ENCODE results near the gene TRIP4. TPM values are rescaled to one million over a fixed set of nuclear protein-coding genes. Genes with fewer than 3 reads are reported as not detected.
"Not testable (repeated sequence)": the region's sequence is repeated elsewhere in the genome, so short reads cannot be mapped to it uniquely, and the experiment has no call there.

The TRIP4 gene
- total and polyA plus RNA-seq, 8 donors, result 23.0 to 47.4 (median 41.1) TPM

DNA sequence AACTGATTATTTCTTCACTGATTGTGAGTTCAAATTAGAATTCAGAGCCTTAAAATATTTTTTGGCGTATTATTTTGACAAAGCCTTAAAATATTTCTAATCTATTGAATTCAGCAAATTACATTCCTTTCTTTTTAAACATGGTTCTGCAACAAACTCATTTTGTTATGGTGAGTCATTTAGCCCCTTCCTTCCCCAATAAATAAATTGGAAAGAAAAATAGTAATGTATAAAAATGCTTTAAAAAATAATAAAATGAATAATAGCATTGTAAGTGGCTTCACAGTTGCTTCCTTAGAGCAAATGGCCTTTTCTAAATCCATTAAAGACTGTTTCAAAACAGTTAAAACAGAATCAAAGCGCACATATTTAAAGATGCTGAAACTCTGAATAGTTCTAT is 43.8 kb upstream of the TRIP4 start:
- Histone ChIP-seq H3K4me3 (no peak overlapping the region), H3K4me1 (peaks cover 0 to 20% of the 10 kb centered on the region in 2 donors), H3K9me3 (no peaks in the 10 kb centered on the region), H3K27me3 (no peaks in the 10 kb centered on the region), H3K27ac (peak overlapping the region in 1 of 2 donors; percentile 1), H3K36me3 (peaks cover 0 to 22% of the 10 kb centered on the region in 2 donors)
- TF ChIP-seq CTCF (IDR thresholded peaks at IDR 0.05), result no peak
- intact Hi-C loops (cut with DNase I), result no loop called here
- no peak for DNase-seq
- ATAC-seq, result no peak

GRCh38 chr15:64344651-64345294 is 42.9 kb upstream of the TRIP4 start:
- Histone ChIP-seq H3K4me1 (peaks cover 0 to 20% of the 10 kb centered on the region in 2 donors), H3K27me3 (no peaks in the 10 kb centered on the region), H3K36me3 (peaks cover 0 to 27% of the 10 kb centered on the region in 2 donors), H3K27ac (peak overlapping the region in 1 of 2 donors; percentile 4), H3K4me3 (no peak overlapping the region), H3K9me3 (no peaks in the 10 kb centered on the region)
- DNase-seq, result peak in 1 of 4 donors; percentile 26
- intact Hi-C loops (cut with DNase I), result no loop called here
- TF ChIP-seq CTCF (IDR thresholded peaks at IDR 0.05), result no peak
- ATAC-seq, result peak; percentile 56

DNA sequence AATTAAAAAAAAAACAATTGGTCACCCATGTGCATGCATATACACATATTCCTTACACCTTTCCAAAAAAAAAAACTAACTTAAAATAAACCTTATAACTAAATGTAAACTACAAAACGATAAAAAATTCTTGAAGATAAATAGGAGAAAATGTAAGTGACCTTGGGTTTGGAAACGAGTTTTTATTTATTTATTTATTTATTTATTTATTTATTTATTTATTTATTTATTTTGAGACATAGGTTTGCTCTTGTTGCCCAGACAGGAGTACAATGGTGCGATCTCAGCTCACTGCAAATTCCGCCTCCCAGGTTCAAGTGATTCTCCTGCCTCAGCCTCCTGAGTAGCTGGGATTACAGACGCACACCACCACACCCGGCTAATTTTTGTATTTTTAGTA is 41.4 kb upstream of the TRIP4 start:
- DNase-seq; H3K27me3 ChIP-seq; H3K27ac ChIP-seq; ATAC-seq; H3K9me3 ChIP-seq; intact Hi-C loops (cut with DNase I); H3K4me3 ChIP-seq: not testable (repeated sequence)
- peaks cover 0 to 20% of the 10 kb centered on the region in 2 donors for H3K4me1 ChIP-seq
- peaks cover 0 to 22% of the 10 kb centered on the region in 2 donors for H3K36me3 ChIP-seq

- DNase-seq, result no peak
- H3K27me3 ChIP-seq, result no peaks in the 10 kb centered on the region
- no peaks in the 10 kb centered on the region for H3K9me3 ChIP-seq
- no peak for ATAC-seq
- H3K4me1 ChIP-seq, result peaks cover 0 to 22% of the 10 kb centered on the region in 2 donors
- intact Hi-C loops (cut with DNase I), result no loop called here
- H3K27ac ChIP-seq, result no peak overlapping the region
- peaks cover 0 to 18% of the 10 kb centered on the region in 2 donors for H3K36me3 ChIP-seq
- no peak overlapping the region for H3K4me3 ChIP-seq
- no peak for TF ChIP-seq CTCF (IDR thresholded peaks at IDR 0.05)
Measured at GRCh38 chr15:64348455-64348854, 39.2 kb upstream of the TRIP4 start.

GRCh38 chr15:64349375-64349774 is 38.3 kb upstream of the TRIP4 start:
- intact Hi-C loops (cut with DNase I), result no loop called here
- ATAC-seq, result no peak
- Histone ChIP-seq H3K9me3 (no peaks in the 10 kb centered on the region), H3K4me3 (no peak overlapping the region), H3K36me3 (peaks cover 0 to 18% of the 10 kb centered on the region in 2 donors), H3K4me1 (peaks cover 0 to 21% of the 10 kb centered on the region in 2 donors), H3K27me3 (no peaks in the 10 kb centered on the region), H3K27ac (no peak overlapping the region)
- DNase-seq, result no peak
- no peak for TF ChIP-seq CTCF (IDR thresholded peaks at IDR 0.05)

DNA sequence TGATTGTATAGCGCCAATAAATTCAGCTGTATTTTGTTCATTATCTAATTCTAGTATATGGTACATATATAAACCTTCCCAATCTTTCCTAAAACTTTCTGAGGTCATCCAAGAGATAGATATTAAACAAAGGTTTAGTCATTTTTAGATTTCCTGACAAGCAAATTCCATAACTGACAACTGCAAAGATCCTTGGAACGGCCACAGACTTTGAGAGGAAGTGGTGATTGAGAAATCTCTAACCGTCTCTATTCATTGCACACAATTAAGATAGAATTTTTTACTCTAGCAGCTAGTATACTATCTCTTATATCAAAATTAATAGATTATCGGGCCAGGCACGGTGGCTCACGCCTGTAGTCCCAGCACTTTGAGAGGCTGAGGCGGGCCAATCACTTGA is 36.4 kb upstream of the TRIP4 start:
- Histone ChIP-seq H3K4me3 (no peak overlapping the region), H3K36me3 (peaks cover 0 to 18% of the 10 kb centered on the region in 2 donors), H3K9me3 (no peaks in the 10 kb centered on the region), H3K4me1 (peaks cover 0 to 22% of the 10 kb centered on the region in 2 donors), H3K27ac (no peak overlapping the region), H3K27me3 (no peaks in the 10 kb centered on the region)
- no peak for TF ChIP-seq CTCF (IDR thresholded peaks at IDR 0.05)
- ATAC-seq (no peak), DNase-seq (no peak)
- intact Hi-C loops (cut with DNase I), result no loop called here
